GM12874 (cell line): ENCODE results near the gene MID1.

Experiments
- CTCF ChIP-seq: IDR thresholded peaks from 2 replicates; pipeline ENCODE4 v1.5.1; 2011; ENCODE audit warnings: low read depth, mild to moderate bottlenecking, control low read depth, low read length, moderate library complexity; ENCODE audit not compliant: insufficient read depth

The MID1 gene

GRCh38 chrX:10574663-10575062 is 45.7 kb downstream of the MID1 start:
- no peak for TF ChIP-seq CTCF

GRCh38 chrX:10571260-10571659 is 49.1 kb downstream of the MID1 start:
- no peak for TF ChIP-seq CTCF

GRCh38 chrX:10570601-10571000 is 49.8 kb downstream of the MID1 start:
- no peak for TF ChIP-seq CTCF

- no peak for TF ChIP-seq CTCF
Observed at GRCh38 chrX:10569946-10570345, 50.4 kb downstream of the MID1 start.

- no peak for TF ChIP-seq CTCF
Observed at GRCh38 chrX:10568428-10568827, 52.0 kb downstream of the MID1 start.

- no peak for TF ChIP-seq CTCF
Observed at GRCh38 chrX:10567136-10567535, 53.2 kb downstream of the MID1 start.

GRCh38 chrX:10566716-10567097 is 53.7 kb downstream of the MID1 start:
- no peak for TF ChIP-seq CTCF

- no peak for TF ChIP-seq CTCF
Observed at GRCh38 chrX:10564484-10564883, 55.9 kb downstream of the MID1 start.
